Limb (tissue), 2 donors: ENCODE measurements around the gene TMEM135.
"Not testable (repeated sequence)": the region's sequence is repeated elsewhere in the genome, so short reads cannot be mapped to it uniquely, and the experiment has no call there.

Experiments used
- DNase-seq, 2 donors: peaks; one replicate each; pipeline ENCODE4 v3.0.0-alpha.2; 2016; ENCODE audit errors: extremely low spot score in 2 of 2

TMEM135 gene

GRCh38 chr11:87139475-87139874 is 101.7 kb downstream of the TMEM135 start:
- DNase-seq = no peak

- DNase-seq = no peak
Observed at GRCh38 chr11:87141322-87141721, 103.6 kb downstream of the TMEM135 start.

- no peak for DNase-seq
Observed at GRCh38 chr11:87141980-87142514, 104.3 kb downstream of the TMEM135 start.

GRCh38 chr11:87142594-87142993 is 104.9 kb downstream of the TMEM135 start:
- no peak for DNase-seq

- no peak for DNase-seq
Observed at GRCh38 chr11:87143641-87144040, 105.9 kb downstream of the TMEM135 start.

- DNase-seq = no peak
Observed at GRCh38 chr11:87144252-87144651, 106.5 kb downstream of the TMEM135 start.

GRCh38 chr11:87148749-87149148 is 111.0 kb downstream of the TMEM135 start:
- DNase-seq = no peak

GRCh38 chr11:87149782-87150181 is 112.0 kb downstream of the TMEM135 start:
- not testable (repeated sequence) for DNase-seq

- DNase-seq = no peak
Observed at GRCh38 chr11:87150936-87151335, 113.2 kb downstream of the TMEM135 start.

GRCh38 chr11:87154246-87154645 is 116.5 kb downstream of the TMEM135 start:
- DNase-seq = no peak

GRCh38 chr11:87156970-87157369 is 119.2 kb downstream of the TMEM135 start:
- no peak for DNase-seq

- not testable (repeated sequence) for DNase-seq
Observed at GRCh38 chr11:87169076-87169475, 131.3 kb downstream of the TMEM135 start.

GRCh38 chr11:87173185-87174039 is 135.7 kb downstream of the TMEM135 start:
- no peak for DNase-seq

- no peak for DNase-seq
Observed at GRCh38 chr11:87174870-87175269, 137.1 kb downstream of the TMEM135 start.

GRCh38 chr11:87176044-87176443 is 138.3 kb downstream of the TMEM135 start:
- no peak for DNase-seq

- no peak for DNase-seq
Observed at GRCh38 chr11:87179621-87180020, 141.9 kb downstream of the TMEM135 start.

- peak in 1 of 2 donors; percentile 15 for DNase-seq
Observed at GRCh38 chr11:87180742-87181141, 143.0 kb downstream of the TMEM135 start.

- no peak for DNase-seq
Observed at GRCh38 chr11:87181143-87181542, 143.4 kb downstream of the TMEM135 start.

- no peak for DNase-seq
Observed at GRCh38 chr11:87185228-87185627, 147.5 kb downstream of the TMEM135 start.

GRCh38 chr11:87187076-87187475 is 149.3 kb downstream of the TMEM135 start:
- peak in 1 of 2 donors; percentile 21 for DNase-seq

- DNase-seq = no peak
Observed at GRCh38 chr11:87187930-87188329, 150.2 kb downstream of the TMEM135 start.

- not testable (repeated sequence) for DNase-seq
Observed at GRCh38 chr11:87188396-87188795, 150.7 kb downstream of the TMEM135 start.

GRCh38 chr11:87188921-87189320 is 151.2 kb downstream of the TMEM135 start:
- DNase-seq = not testable (repeated sequence)
